HG03045 (cell line): ENCODE measurements around the gene URB1.
"Not testable (repeated sequence)": the region's sequence is repeated elsewhere in the genome, so short reads cannot be mapped to it uniquely, and the experiment has no call there.

ENCODE experiments used
- ATAC-seq: cut with Tn5 transposase; IDR thresholded peaks from one replicate; pipeline ENCODE4 v1.9.1; 2021; ENCODE audit warnings: mild to moderate bottlenecking, moderate library complexity; ENCODE audit not compliant: unreplicated experiment

URB1 gene

DNA sequence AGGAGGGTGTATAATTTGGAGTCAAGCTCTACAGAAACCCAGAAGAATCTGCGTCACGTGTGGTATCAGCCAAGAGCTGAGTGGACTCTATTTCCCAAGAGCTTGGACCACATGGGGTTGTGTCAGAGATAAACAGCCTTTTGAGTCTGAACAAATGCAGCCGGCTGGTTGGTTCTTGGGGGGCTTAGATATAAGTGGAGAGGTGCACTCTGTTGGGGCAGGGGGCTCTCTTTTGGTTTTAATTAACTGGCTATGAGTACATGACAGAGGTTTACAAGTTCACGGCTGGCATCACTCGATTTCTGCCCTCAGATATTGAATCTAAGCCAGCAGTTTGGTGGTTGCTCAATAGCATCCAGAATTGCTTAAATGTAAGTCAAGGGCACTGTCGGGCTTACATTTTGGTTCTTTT is 94.7 kb downstream of the URB1 start:
- ATAC-seq: no peak

GRCh38 chr21:32297449-32297848 is 95.4 kb downstream of the URB1 start:
- no peak for ATAC-seq

- no peak for ATAC-seq
Measured at GRCh38 chr21:32285476-32285875, 107.3 kb downstream of the URB1 start.

DNA sequence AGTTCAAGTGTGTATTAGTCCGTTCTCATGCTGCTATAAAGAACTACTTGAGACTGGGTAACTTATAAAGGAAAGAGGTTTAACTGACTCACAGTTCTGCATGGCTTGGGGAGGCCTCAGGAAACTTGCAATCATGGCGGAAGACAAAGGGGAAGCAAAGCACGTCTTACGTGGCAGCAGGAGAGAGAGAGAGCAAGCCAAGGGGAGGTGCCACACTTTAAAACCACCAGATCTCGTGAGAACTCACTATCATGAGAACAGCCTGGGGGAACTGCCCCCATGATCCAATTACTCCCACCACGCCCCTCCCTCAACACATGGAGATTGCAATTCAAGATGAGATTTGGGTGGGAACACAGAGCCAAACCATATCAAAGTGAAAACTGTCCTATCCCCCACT is 109.8 kb downstream of the URB1 start:
- no peak for ATAC-seq

DNA sequence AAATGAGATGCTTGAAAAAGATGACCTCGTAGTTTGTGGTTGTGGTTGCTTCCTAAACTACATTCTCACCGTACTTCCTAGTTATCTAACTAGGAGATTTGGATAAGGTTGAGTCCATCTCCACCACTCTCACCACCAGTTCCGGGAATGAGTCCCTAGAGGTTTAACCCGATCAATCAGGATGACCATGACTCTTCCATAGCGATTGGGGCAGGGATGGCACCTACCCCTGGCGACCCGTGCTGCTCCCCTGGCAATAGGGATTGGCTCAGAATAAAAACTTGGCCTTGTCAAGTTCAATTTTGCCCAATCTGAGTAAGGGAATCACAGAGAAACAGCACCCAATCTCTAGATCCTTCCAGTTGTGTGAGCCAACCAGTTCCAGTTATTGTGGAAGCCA is 111.3 kb downstream of the URB1 start:
- no peak for ATAC-seq

- ATAC-seq: no peak
Measured at GRCh38 chr21:32279377-32279680, 113.5 kb downstream of the URB1 start.

GRCh38 chr21:32278518-32279376 is 114.1 kb downstream of the URB1 start, which contains the start of gene MIS18A:
MIS18A (minus strand) TSS chr21:32279049; CDS start chr21:32279014, 35 bp downstream.
- ATAC-seq: peak; percentile 89

DNA sequence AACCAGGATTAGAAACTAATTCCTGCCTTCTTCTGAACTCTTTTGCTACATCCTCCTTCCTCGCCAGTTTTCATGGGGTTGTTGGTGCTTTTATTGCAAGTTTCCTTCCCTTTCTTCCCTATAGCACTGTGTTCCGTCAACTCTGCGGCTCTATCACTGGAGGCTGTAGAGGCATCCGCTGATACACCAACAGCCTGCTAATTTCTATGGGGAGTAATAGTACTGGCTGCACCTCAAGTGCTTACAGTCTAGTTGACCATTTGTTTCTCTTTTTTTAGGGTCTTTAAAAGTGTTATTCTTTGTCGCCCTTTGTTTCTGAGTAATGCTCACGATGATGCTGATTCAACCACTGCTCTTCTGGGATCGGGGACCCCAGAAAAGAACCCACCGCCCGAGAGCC is 114.7 kb downstream of the URB1 start:
- no peak for ATAC-seq

DNA sequence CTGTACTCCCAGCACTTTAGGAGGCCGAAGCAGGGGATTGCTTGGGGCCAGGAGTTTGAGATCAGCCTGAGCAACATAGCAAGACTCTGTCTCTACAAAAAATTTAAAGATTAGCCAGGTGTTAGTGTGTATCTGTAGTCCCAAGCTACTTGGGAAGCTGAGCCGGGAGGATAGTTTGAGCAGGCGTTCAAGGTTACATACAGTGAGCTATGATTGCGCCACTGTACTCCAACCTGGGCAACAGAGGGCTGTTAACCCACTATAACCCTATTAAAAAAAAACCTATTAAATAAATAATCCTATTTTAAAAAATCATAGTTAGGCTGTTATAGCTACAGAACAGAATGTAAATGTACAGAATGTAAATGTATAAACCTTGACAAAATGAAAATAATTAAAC is 116.1 kb downstream of the URB1 start:
- ATAC-seq: no peak

DNA sequence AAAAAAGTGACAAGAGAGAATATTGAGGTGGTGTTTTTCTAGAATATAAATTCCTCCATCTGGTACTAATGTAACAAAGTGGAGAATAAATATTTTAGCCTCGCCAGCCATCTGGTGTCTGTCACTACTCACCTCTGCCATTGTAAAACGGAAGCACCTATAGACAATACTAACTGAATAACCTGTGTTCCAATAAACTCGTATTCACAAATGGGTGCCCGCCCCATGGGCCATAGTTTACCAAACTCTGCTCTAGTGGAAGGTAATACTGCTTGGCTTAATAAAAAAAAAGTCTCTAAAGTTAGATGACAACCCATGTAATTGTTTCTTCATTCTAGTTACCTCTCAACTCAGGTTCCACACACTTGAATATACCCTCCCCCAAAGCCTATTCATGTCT is 122.1 kb downstream of the URB1 start:
- ATAC-seq: no peak

DNA sequence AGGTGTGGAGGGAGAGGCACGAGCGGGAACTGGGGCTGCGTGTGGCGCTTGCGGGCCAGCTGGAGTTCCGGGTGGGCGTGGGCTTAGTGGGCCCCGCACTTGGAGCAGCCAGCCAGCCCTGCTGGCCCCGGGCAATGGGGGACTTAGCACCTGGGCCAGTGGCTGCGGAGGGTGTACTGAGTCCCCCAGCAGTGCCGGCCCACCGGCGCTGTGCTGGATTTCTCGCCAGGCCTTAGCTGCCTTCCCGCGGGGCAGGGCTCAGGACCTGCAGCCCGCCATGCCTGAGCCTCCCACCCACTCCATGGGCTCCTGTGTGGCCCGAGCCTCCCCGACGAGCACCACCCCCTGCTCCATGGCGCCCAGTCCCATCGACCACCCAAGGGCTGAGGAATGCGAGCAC is 127.5 kb downstream of the URB1 start:
- ATAC-seq: not testable (repeated sequence)

GRCh38 chr21:32261929-32262328 is 130.9 kb downstream of the URB1 start:
- ATAC-seq: no peak
